Upper lobe of left lung (tissue), 4 donors: ENCODE data around the gene CSF3R.

ENCODE experiments used
- CTCF ChIP-seq, 6 experiments: fragments of 450-650 bp in 4 of 6; fragments of 200-600 bp in 2 of 6; sonication (generic) in 2 of 6; IDR thresholded peaks; one replicate each; pipeline ENCODE4 v1.5.1; 2016 to 2019; ENCODE audit warnings: antibody characterized with exemption in 6 of 6
- POLR2A ChIP-seq, 4 donors: fragments of 450-650 bp; IDR thresholded peaks; one replicate each; pipeline ENCODE4 v1.5.1; 2016 to 2017; ENCODE audit warnings: antibody characterized with exemption in 4 of 4, mild to moderate bottlenecking in 2 of 4

- TF ChIP-seq CTCF (IDR thresholded peaks at IDR 0.05) (no peak), POLR2A (IDR thresholded peaks at IDR 0.05) (no peak)
These were observed 27.7 kb upstream of the CSF3R start for GRCh38 chr1:36510418-36510817.
